ENCODE data around the gene PRUNE1. TPM values are rescaled to one million over a fixed set of nuclear protein-coding genes. Genes with fewer than 3 reads are reported as not detected.
A peak's percentile ranks its signal among the peaks of the same experiment; 100 is the strongest.

The PRUNE1 gene
- total and polyA plus RNA-seq, 2 donors (not counting 1 experiment from before 2014, with no cell fraction given): 6.3 to 16.6 TPM

GRCh38 chr1:150992626-150993025 is 15.6 kb upstream of the PRUNE1 start:
- no peaks in the 10 kb centered on the region for H3K79me2 ChIP-seq (ENCODE audit: control insufficient read depth, insufficient read depth, low read length)
- DNase-seq (ENCODE audit: low read depth in 2 of 2): no peak
- no peak overlapping the region for H2AFZ ChIP-seq (ENCODE audit: low read length)
- no peaks in the 10 kb centered on the region for H3K4me1 ChIP-seq (ENCODE audit: control insufficient read depth, extremely low read depth, insufficient read depth, low read length)
- no peak overlapping the region for H3K27ac ChIP-seq (ENCODE audit: insufficient read depth, low read length)
- TF ChIP-seq EZH2 (IDR thresholded peaks at IDR 0.05; ENCODE audit: low read length, missing control alignments) (no peak), CTCF (conservative IDR thresholded peaks at IDR 0.05 in 1 of 2, IDR thresholded peaks at IDR 0.05 in 1 of 2; ENCODE audit: low read depth in 1 of 2, low read length in 2 of 2) (no peak)
- H3K27me3 ChIP-seq (ENCODE audit: control insufficient read depth, insufficient read depth, low read length): no peaks in the 10 kb centered on the region
- no peaks in the 10 kb centered on the region for H3K9me3 ChIP-seq (ENCODE audit: control insufficient read depth, insufficient read depth, low read depth, low read length)
- no peak overlapping the region for H3K4me3 ChIP-seq (replicated peaks in 1 of 4; ENCODE audit: control extremely low read depth in 1 of 4, insufficient read depth in 1 of 4, low read depth in 3 of 4, low read length in 4 of 4)
- H4K20me1 ChIP-seq (ENCODE audit: control insufficient read depth, extremely low read depth, insufficient read depth, low read length): no peaks in the 10 kb centered on the region
- no peak overlapping the region for H3K4me2 ChIP-seq (ENCODE audit: extremely low read depth, insufficient read depth, low read length)
- H3K36me3 ChIP-seq (ENCODE audit: control insufficient read depth, insufficient read depth, low read length): peaks cover 2% of the 10 kb centered on the region
- no peak overlapping the region for H3K9ac ChIP-seq (ENCODE audit: insufficient read depth, low read length)

DNA sequence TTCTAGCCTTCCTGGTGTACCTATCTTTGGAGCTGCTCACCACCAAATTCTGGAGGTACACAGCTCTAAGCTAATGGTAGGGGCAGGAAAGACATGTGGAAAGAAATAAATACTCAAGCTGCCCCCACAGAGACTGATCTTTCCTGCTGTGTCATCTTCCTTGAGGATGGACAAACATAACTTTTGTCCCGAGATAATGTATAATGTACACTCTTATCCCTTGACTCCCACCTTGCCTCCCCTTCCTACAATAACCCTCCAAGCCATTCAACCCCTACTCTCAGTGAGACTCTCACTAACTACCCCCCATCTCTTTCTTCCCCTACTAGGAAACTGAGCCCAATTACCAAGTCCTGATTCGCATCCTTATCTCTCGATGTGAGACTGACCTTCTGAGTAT is 14.0 kb upstream of the PRUNE1 start:
- no peak for TF ChIP-seq CTCF (conservative IDR thresholded peaks at IDR 0.05 in 1 of 2, IDR thresholded peaks at IDR 0.05 in 1 of 2; ENCODE audit: low read depth in 1 of 2, low read length in 2 of 2)
- Histone ChIP-seq H3K79me2 (ENCODE audit: control insufficient read depth, insufficient read depth, low read length) (no peaks in the 10 kb centered on the region), H3K9me3 (ENCODE audit: control insufficient read depth, insufficient read depth, low read depth, low read length) (no peaks in the 10 kb centered on the region)

GRCh38 chr1:150995460-150995859 is 12.8 kb upstream of the PRUNE1 start:
- Histone ChIP-seq H2AFZ (ENCODE audit: low read length) (peak overlapping the region; percentile 55), H3K9ac (ENCODE audit: insufficient read depth, low read length) (no peak overlapping the region), H3K4me3 (replicated peaks in 1 of 4; ENCODE audit: control extremely low read depth in 1 of 4, insufficient read depth in 1 of 4, low read depth in 3 of 4, low read length in 4 of 4) (no peak overlapping the region), H3K4me2 (ENCODE audit: extremely low read depth, insufficient read depth, low read length) (no peak overlapping the region), H3K27me3 (ENCODE audit: control insufficient read depth, insufficient read depth, low read length) (no peaks in the 10 kb centered on the region), H4K20me1 (ENCODE audit: control insufficient read depth, extremely low read depth, insufficient read depth, low read length) (no peaks in the 10 kb centered on the region), H3K4me1 (ENCODE audit: control insufficient read depth, extremely low read depth, insufficient read depth, low read length) (no peaks in the 10 kb centered on the region), H3K27ac (ENCODE audit: insufficient read depth, low read length) (no peak overlapping the region), H3K79me2 (ENCODE audit: control insufficient read depth, insufficient read depth, low read length) (no peaks in the 10 kb centered on the region), H3K9me3 (ENCODE audit: control insufficient read depth, insufficient read depth, low read depth, low read length) (no peaks in the 10 kb centered on the region), H3K36me3 (ENCODE audit: control insufficient read depth, insufficient read depth, low read length) (peaks cover 2% of the 10 kb centered on the region)
- DNase-seq (ENCODE audit: low read depth in 2 of 2): no peak
- TF ChIP-seq CTCF (conservative IDR thresholded peaks at IDR 0.05 in 1 of 2, IDR thresholded peaks at IDR 0.05 in 1 of 2; ENCODE audit: low read depth in 1 of 2, low read length in 2 of 2): no peak
- TF ChIP-seq EZH2 (IDR thresholded peaks at IDR 0.05; ENCODE audit: low read length, missing control alignments): no peak

More for the DNA sequence above, 14.0 kb upstream of the PRUNE1 start:
- H3K27ac ChIP-seq (ENCODE audit: insufficient read depth, low read length): no peak overlapping the region
- no peak overlapping the region for H2AFZ ChIP-seq (ENCODE audit: low read length)
- H3K27me3 ChIP-seq (ENCODE audit: control insufficient read depth, insufficient read depth, low read length): no peaks in the 10 kb centered on the region
- no peaks in the 10 kb centered on the region for H4K20me1 ChIP-seq (ENCODE audit: control insufficient read depth, extremely low read depth, insufficient read depth, low read length)
- H3K36me3 ChIP-seq (ENCODE audit: control insufficient read depth, insufficient read depth, low read length): peaks cover 2% of the 10 kb centered on the region
- H3K4me1 ChIP-seq (ENCODE audit: control insufficient read depth, extremely low read depth, insufficient read depth, low read length): no peaks in the 10 kb centered on the region
- no peak overlapping the region for H3K9ac ChIP-seq (ENCODE audit: insufficient read depth, low read length)
- no peak overlapping the region for H3K4me3 ChIP-seq (replicated peaks in 1 of 4; ENCODE audit: control extremely low read depth in 1 of 4, insufficient read depth in 1 of 4, low read depth in 3 of 4, low read length in 4 of 4)
- DNase-seq (ENCODE audit: low read depth in 2 of 2): no peak
- H3K4me2 ChIP-seq (ENCODE audit: extremely low read depth, insufficient read depth, low read length): no peak overlapping the region
